PFSK-1 (cell line): ENCODE data around the gene CNNM3.

ENCODE experiments used
- FOXP2 ChIP-seq: optimal IDR thresholded peaks from 2 replicates; pipeline ENCODE3; 2011; ENCODE audit warnings: borderline replicate concordance, control low read depth, inconsistent platforms; ENCODE audit not compliant: insufficient read depth; ENCODE audit errors: extremely low read length, extremely low read depth
- POLR2AphosphoS5 ChIP-seq: IDR thresholded peaks from 2 replicates; pipeline ENCODE4 v1.6.1; 2012; ENCODE audit warnings: low read depth, mild to moderate bottlenecking, control low read depth, low read length, moderate library complexity
- REST ChIP-seq, 2 experiments: IDR thresholded peaks; 2 replicates each; pipeline versions ENCODE4 v1.6.1 to v1.8.0; 2011 to 2012; ENCODE audit warnings: low read depth in 2 of 2, low read length in 2 of 2, control low read depth in 1 of 2, inconsistent platforms in 1 of 2, mild to moderate bottlenecking in 1 of 2, moderate library complexity in 1 of 2; ENCODE audit not compliant: insufficient read depth in 1 of 2
- SIN3A ChIP-seq: IDR thresholded peaks from 2 replicates; pipeline ENCODE4 v1.6.1; 2012; ENCODE audit warnings: mild to moderate bottlenecking, low read length, moderate library complexity, borderline replicate concordance; ENCODE audit not compliant: insufficient read depth
- TAF1 ChIP-seq: IDR thresholded peaks from 2 replicates; pipeline ENCODE4 v1.6.1; 2012; ENCODE audit warnings: low read length, control low read depth, borderline replicate concordance; ENCODE audit not compliant: insufficient read depth

CNNM3 gene

DNA sequence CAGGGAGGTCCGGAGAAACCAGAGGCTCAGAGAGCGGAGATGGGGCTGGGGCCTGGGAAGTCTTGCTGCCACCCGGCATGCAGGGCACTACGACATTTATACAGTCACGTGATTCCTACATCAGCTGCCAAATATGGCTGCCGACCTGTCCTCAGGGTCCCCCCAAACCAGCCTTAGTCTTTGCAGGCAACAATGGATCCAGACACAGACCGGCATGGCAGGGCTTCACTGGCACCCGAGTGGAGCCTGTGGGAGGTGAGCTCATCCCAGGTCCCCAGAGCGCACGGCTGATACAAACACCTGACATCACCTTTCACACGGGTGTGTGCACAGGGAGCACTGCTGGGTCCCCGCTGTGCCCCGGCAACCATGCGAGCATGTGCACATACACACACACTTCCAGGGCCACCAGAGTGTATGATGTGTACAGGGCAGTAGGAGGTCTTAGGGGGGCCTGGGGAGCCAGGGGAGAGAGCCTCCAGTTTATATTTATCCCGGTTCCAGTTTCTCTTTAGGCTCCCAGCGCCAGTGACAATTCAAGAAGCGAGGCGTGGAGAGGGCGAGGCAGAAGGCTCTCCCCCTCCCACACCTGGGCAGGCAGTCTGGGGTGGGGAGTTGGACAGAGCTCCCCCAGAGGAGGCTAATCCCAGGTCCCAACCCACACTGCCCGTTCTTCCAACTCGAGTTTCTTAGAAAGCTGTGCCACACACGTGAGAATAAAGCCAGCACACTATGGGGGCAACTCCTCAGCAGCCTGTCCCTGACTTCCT, 51.1 kb downstream of the CNNM3 start:
- TF ChIP-seq SIN3A (no peak), REST (IDR thresholded peaks at IDR 0.05; ENCODE audit: insufficient read depth in 1 of 2, low read depth in 2 of 2, low read length in 2 of 2) (peak in 1 of 2 experiments; percentile 2; a peak in 1 of 4 replicates), TAF1 (no peak), FOXP2 (no peak), POLR2AphosphoS5 (no peak)

GRCh38 chr2:96867756-96868554, 51.9 kb downstream of the CNNM3 start:
- TF ChIP-seq SIN3A (no peak), POLR2AphosphoS5 (no peak), FOXP2 (no peak), TAF1 (no peak), REST (IDR thresholded peaks at IDR 0.05; ENCODE audit: insufficient read depth in 1 of 2, low read depth in 2 of 2, low read length in 2 of 2) (no peak)

GRCh38 chr2:96868555-96869280, 52.6 kb downstream of the CNNM3 start:
- no peak for TF ChIP-seq SIN3A
- TF ChIP-seq FOXP2, result no peak
- TF ChIP-seq POLR2AphosphoS5, result peak; percentile 88
- 0 out of 4 replicates have a peak, but pooled peaks have one; percentile 8 to 33 for TF ChIP-seq REST (IDR thresholded peaks at IDR 0.05; ENCODE audit: insufficient read depth in 1 of 2, low read depth in 2 of 2, low read length in 2 of 2)
- peak; percentile 37; the same call in 1 of the 2 replicates for TF ChIP-seq TAF1

DNA sequence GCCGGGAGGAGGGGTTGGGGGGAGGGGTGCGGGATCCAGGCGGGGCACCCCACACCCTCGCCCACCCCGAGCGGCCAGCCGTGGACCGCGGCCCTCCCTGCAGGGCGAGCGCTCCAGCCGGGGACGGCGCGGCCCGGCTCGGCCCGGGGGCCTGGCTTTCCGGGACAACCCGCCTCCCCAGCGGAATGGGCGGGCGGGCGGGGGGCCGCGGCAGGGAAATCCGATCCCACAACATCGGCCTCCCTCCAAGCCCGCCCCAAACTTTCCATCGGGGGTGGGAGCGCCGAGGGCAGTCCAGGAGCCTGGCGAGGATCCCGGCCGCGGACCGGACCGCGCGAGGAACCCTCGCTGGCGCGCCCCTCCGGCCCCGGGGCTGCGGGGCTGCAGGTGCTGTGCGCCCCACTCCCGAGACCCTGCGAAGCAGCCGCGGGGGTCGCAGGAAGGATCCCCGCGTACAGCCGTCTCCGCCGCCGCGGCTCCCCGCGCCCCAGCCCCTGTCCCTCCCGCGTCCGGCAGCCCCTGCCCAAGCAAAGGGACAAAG, 53.3 kb downstream of the CNNM3 start:
- TF ChIP-seq POLR2AphosphoS5, result no peak
- peak; percentile 40; the same call in 1 of the 2 replicates for TF ChIP-seq TAF1
- TF ChIP-seq SIN3A, result peak; percentile 31; the same call in 1 of the 2 replicates
- no peak for TF ChIP-seq REST (IDR thresholded peaks at IDR 0.05; ENCODE audit: insufficient read depth in 1 of 2, low read depth in 2 of 2, low read length in 2 of 2)
